ENCODE data around the gene WDR27. TPM values are rescaled to one million over a fixed set of nuclear protein-coding genes. Genes with fewer than 3 reads are reported as not detected.
A peak's percentile ranks its signal among the peaks of the same experiment; 100 is the strongest.

The WDR27 gene
- total and polyA plus RNA-seq, 4 donors: 4.5 to 58.7 (median 40.4) TPM

GRCh38 chr6:169490246-169490641, 211.6 kb downstream of the WDR27 start:
- peak in 1 of 2 donors; percentile 45 for DNase-seq
- Histone ChIP-seq H3K4me3 (ENCODE audit: low read length in 2 of 2) (no peak overlapping the region), H3K36me3 (ENCODE audit: control insufficient read depth in 1 of 2, insufficient read depth in 2 of 2, low read length in 1 of 2) (no peaks in the 10 kb centered on the region), H3K27ac (ENCODE audit: low read depth in 1 of 2, low read length in 2 of 2) (no peak overlapping the region), H3K27me3 (ENCODE audit: control insufficient read depth in 1 of 2, insufficient read depth in 2 of 2, low read length in 1 of 2) (no peaks in the 10 kb centered on the region), H3K4me1 (ENCODE audit: control insufficient read depth in 1 of 2, insufficient read depth in 2 of 2, low read length in 2 of 2) (peaks cover 4 to 7% of the 10 kb centered on the region in 2 donors), H3K9me3 (ENCODE audit: control insufficient read depth, low read length) (no peaks in the 10 kb centered on the region)
- peak; percentile 9 for ATAC-seq (ENCODE audit: low FRiP score)
- intact Hi-C loops (cut with DNase I): no loop called here
- 14 to 21% methylated on average over 6 of the region's 6 CpGs for WGBS, 2 donors

GRCh38 chr6:169489563-169490245, 212.1 kb downstream of the WDR27 start:
- Histone ChIP-seq H3K36me3 (ENCODE audit: control insufficient read depth in 1 of 2, insufficient read depth in 2 of 2, low read length in 1 of 2) (no peaks in the 10 kb centered on the region), H3K27me3 (ENCODE audit: control insufficient read depth in 1 of 2, insufficient read depth in 2 of 2, low read length in 1 of 2) (no peaks in the 10 kb centered on the region), H3K4me3 (ENCODE audit: low read length in 2 of 2) (no peak overlapping the region), H3K27ac (ENCODE audit: low read depth in 1 of 2, low read length in 2 of 2) (peak overlapping the region in 1 of 2 donors; percentile 30), H3K4me1 (ENCODE audit: control insufficient read depth in 1 of 2, insufficient read depth in 2 of 2, low read length in 2 of 2) (peaks cover 4 to 7% of the 10 kb centered on the region in 2 donors), H3K9me3 (ENCODE audit: control insufficient read depth, low read length) (no peaks in the 10 kb centered on the region)
- ATAC-seq (ENCODE audit: low FRiP score) (peak; percentile 46), DNase-seq (peak in 1 of 2 donors; percentile 47)
- intact Hi-C loops (cut with DNase I): no loop called here
- 24 to 39% methylated on average over 8 of the region's 8 CpGs for WGBS, 2 donors

- intact Hi-C loops (cut with DNase I): no loop called here
- H3K4me1 ChIP-seq (ENCODE audit: control insufficient read depth in 1 of 2, insufficient read depth in 2 of 2, low read length in 2 of 2): peaks cover 4 to 7% of the 10 kb centered on the region in 2 donors
- no peak overlapping the region for H3K27ac ChIP-seq (ENCODE audit: low read depth in 1 of 2, low read length in 2 of 2)
- WGBS, 2 donors: 62 to 66% methylated on average over 5 of the region's 5 CpGs
- no peaks in the 10 kb centered on the region for H3K27me3 ChIP-seq (ENCODE audit: control insufficient read depth in 1 of 2, insufficient read depth in 2 of 2, low read length in 1 of 2)
- no peaks in the 10 kb centered on the region for H3K36me3 ChIP-seq (ENCODE audit: control insufficient read depth in 1 of 2, insufficient read depth in 2 of 2, low read length in 1 of 2)
- ATAC-seq (ENCODE audit: low FRiP score) (no peak), DNase-seq (no peak)
- no peaks in the 10 kb centered on the region for H3K9me3 ChIP-seq (ENCODE audit: control insufficient read depth, low read length)
- H3K4me3 ChIP-seq (ENCODE audit: low read length in 2 of 2): no peak overlapping the region
These were observed 214.0 kb downstream of the WDR27 start for GRCh38 chr6:169487579-169488436.

GRCh38 chr6:169479783-169480495, 221.9 kb downstream of the WDR27 start:
- no peak for DNase-seq
- no peak overlapping the region for H3K27ac ChIP-seq (ENCODE audit: low read depth in 1 of 2, low read length in 2 of 2)
- WGBS, 2 donors: 98% methylated on average over 30 to 34 of the region's 34 CpGs
- no peaks in the 10 kb centered on the region for H3K27me3 ChIP-seq (ENCODE audit: control insufficient read depth in 1 of 2, insufficient read depth in 2 of 2, low read length in 1 of 2)
- intact Hi-C loops (cut with DNase I): no loop called here
- H3K4me1 ChIP-seq (ENCODE audit: control insufficient read depth in 1 of 2, insufficient read depth in 2 of 2, low read length in 2 of 2): no peaks in the 10 kb centered on the region
- no peak overlapping the region for H3K4me3 ChIP-seq (ENCODE audit: low read length in 2 of 2)
- H3K36me3 ChIP-seq (ENCODE audit: control insufficient read depth in 1 of 2, insufficient read depth in 2 of 2, low read length in 1 of 2): no peaks in the 10 kb centered on the region
- ATAC-seq (ENCODE audit: low FRiP score): no peak
- no peaks in the 10 kb centered on the region for H3K9me3 ChIP-seq (ENCODE audit: control insufficient read depth, low read length)

- H3K36me3 ChIP-seq (ENCODE audit: control insufficient read depth in 1 of 2, insufficient read depth in 2 of 2, low read length in 1 of 2): no peaks in the 10 kb centered on the region
- 99 to 100% methylated on average over 1 of the region's 1 CpG for WGBS, 2 donors
- ATAC-seq (ENCODE audit: low FRiP score) (no peak), DNase-seq (no peak)
- no peak overlapping the region for H3K4me3 ChIP-seq (ENCODE audit: low read length in 2 of 2)
- H3K9me3 ChIP-seq (ENCODE audit: control insufficient read depth, low read length): no peaks in the 10 kb centered on the region
- intact Hi-C loops (cut with DNase I): no loop called here
- peaks cover 2 to 3% of the 10 kb centered on the region in 2 donors for H3K4me1 ChIP-seq (ENCODE audit: control insufficient read depth in 1 of 2, insufficient read depth in 2 of 2, low read length in 2 of 2)
- no peaks in the 10 kb centered on the region for H3K27me3 ChIP-seq (ENCODE audit: control insufficient read depth in 1 of 2, insufficient read depth in 2 of 2, low read length in 1 of 2)
- no peak overlapping the region for H3K27ac ChIP-seq (ENCODE audit: low read depth in 1 of 2, low read length in 2 of 2)
These were observed 227.5 kb downstream of the WDR27 start for GRCh38 chr6:169474362-169474761.

GRCh38 chr6:169473663-169474062, 228.2 kb downstream of the WDR27 start:
- intact Hi-C loops (cut with DNase I): no loop called here
- H3K36me3 ChIP-seq (ENCODE audit: control insufficient read depth in 1 of 2, insufficient read depth in 2 of 2, low read length in 1 of 2): no peaks in the 10 kb centered on the region
- DNase-seq (no peak), ATAC-seq (ENCODE audit: low FRiP score) (no peak)
- no peaks in the 10 kb centered on the region for H3K9me3 ChIP-seq (ENCODE audit: control insufficient read depth, low read length)
- no peak overlapping the region for H3K4me3 ChIP-seq (ENCODE audit: low read length in 2 of 2)
- H3K27ac ChIP-seq (ENCODE audit: low read depth in 1 of 2, low read length in 2 of 2): no peak overlapping the region
- WGBS, 2 donors: 93 to 96% methylated on average over 1 of the region's 1 CpG
- H3K27me3 ChIP-seq (ENCODE audit: control insufficient read depth in 1 of 2, insufficient read depth in 2 of 2, low read length in 1 of 2): no peaks in the 10 kb centered on the region
- peaks cover 2 to 3% of the 10 kb centered on the region in 2 donors for H3K4me1 ChIP-seq (ENCODE audit: control insufficient read depth in 1 of 2, insufficient read depth in 2 of 2, low read length in 2 of 2)

GRCh38 chr6:169472786-169473416, 228.9 kb downstream of the WDR27 start:
- no peaks in the 10 kb centered on the region for H3K9me3 ChIP-seq (ENCODE audit: control insufficient read depth, low read length)
- peak overlapping the region; percentile 57 to 69 for H3K27ac ChIP-seq (ENCODE audit: low read depth in 1 of 2, low read length in 2 of 2)
- no peaks in the 10 kb centered on the region for H3K36me3 ChIP-seq (ENCODE audit: control insufficient read depth in 1 of 2, insufficient read depth in 2 of 2, low read length in 1 of 2)
- H3K4me1 ChIP-seq (ENCODE audit: control insufficient read depth in 1 of 2, insufficient read depth in 2 of 2, low read length in 2 of 2): peaks cover 2 to 3% of the 10 kb centered on the region in 2 donors
- peak overlapping the region in 1 of 2 donors; percentile 34 for H3K4me3 ChIP-seq (ENCODE audit: low read length in 2 of 2)
- 11 to 20% methylated on average over 3 of the region's 3 CpGs for WGBS, 2 donors
- H3K27me3 ChIP-seq (ENCODE audit: control insufficient read depth in 1 of 2, insufficient read depth in 2 of 2, low read length in 1 of 2): no peaks in the 10 kb centered on the region
- peak; percentile 72 for ATAC-seq (ENCODE audit: low FRiP score)
- DNase-seq: no peak
- intact Hi-C loops (cut with DNase I): no loop called here

- peaks cover 2 to 3% of the 10 kb centered on the region in 2 donors for H3K4me1 ChIP-seq (ENCODE audit: control insufficient read depth in 1 of 2, insufficient read depth in 2 of 2, low read length in 2 of 2)
- no peak for DNase-seq
- H3K4me3 ChIP-seq (ENCODE audit: low read length in 2 of 2): no peak overlapping the region
- 90 to 94% methylated on average over 2 of the region's 2 CpGs for WGBS, 2 donors
- no peaks in the 10 kb centered on the region for H3K9me3 ChIP-seq (ENCODE audit: control insufficient read depth, low read length)
- intact Hi-C loops (cut with DNase I): no loop called here
- no peaks in the 10 kb centered on the region for H3K36me3 ChIP-seq (ENCODE audit: control insufficient read depth in 1 of 2, insufficient read depth in 2 of 2, low read length in 1 of 2)
- no peak for ATAC-seq (ENCODE audit: low FRiP score)
- H3K27me3 ChIP-seq (ENCODE audit: control insufficient read depth in 1 of 2, insufficient read depth in 2 of 2, low read length in 1 of 2): no peaks in the 10 kb centered on the region
- no peak overlapping the region for H3K27ac ChIP-seq (ENCODE audit: low read depth in 1 of 2, low read length in 2 of 2)
These were observed 231.0 kb downstream of the WDR27 start for GRCh38 chr6:169470790-169471189.
